Neural cell (in vitro differentiated cells): ENCODE data around the gene OTULINL. TPM values are rescaled to one million over a fixed set of nuclear protein-coding genes. Genes with fewer than 3 reads are reported as not detected.

Experiments
- H2AFZ ChIP-seq: fragments of 200-600, 300-800 bp; sonication (generic), shearing (Covaris generic); 2 replicates; pipeline ENCODE4 v1.6.0; 2014; ENCODE audit warnings: low read depth, mild to moderate bottlenecking, antibody characterized with exemption, low read length, moderate library complexity
- H3F3A ChIP-seq: fragments of 200-600 bp; shearing (Covaris generic); 2 replicates; pipeline ENCODE4 v1.6.1; 2016; ENCODE audit warnings: mild to moderate bottlenecking, moderate library complexity, mixed read lengths, antibody characterized with exemption, low read length; ENCODE audit not compliant: insufficient read depth, poor library complexity, severe bottlenecking
- H3K27ac ChIP-seq: fragments of 200-600, 300-800 bp; sonication (generic), shearing (Covaris generic); 2 replicates; pipeline ENCODE4 v1.5.1; 2014; ENCODE audit warnings: mild to moderate bottlenecking, low read length, moderate library complexity
- H3K27me3 ChIP-seq: fragments of 300-800, 200-600 bp; sonication (generic), shearing (Covaris generic); 2 replicates; pipeline ENCODE4 v1.6.0; 2014; ENCODE audit warnings: mild to moderate bottlenecking, low read depth, low read length, moderate library complexity; ENCODE audit not compliant: insufficient read depth
- H3K36me3 ChIP-seq: fragments of 300-800, 200-600 bp; sonication (generic), shearing (Covaris generic); 2 replicates; pipeline ENCODE4 v1.5.1; 2014; ENCODE audit warnings: mild to moderate bottlenecking, antibody characterized with exemption, low read length, moderate library complexity; ENCODE audit not compliant: insufficient read depth
- H3K4me2 ChIP-seq: fragments of 300-800, 200-600 bp; sonication (generic), shearing (Covaris generic); 2 replicates; pipeline ENCODE4 v1.6.0; 2014; ENCODE audit warnings: mild to moderate bottlenecking, low read length
- H3K4me3 ChIP-seq: fragments of 300-800, 200-600 bp; sonication (generic), shearing (Covaris generic); 2 replicates; pipeline ENCODE4 v1.5.1; 2014; ENCODE audit warnings: mild to moderate bottlenecking, low read length, moderate library complexity
- H3K79me2 ChIP-seq: fragments of 200-600 bp; shearing (Covaris generic); replicated peaks from 2 replicates; pipeline ENCODE4 v1.6.0; 2014; ENCODE audit warnings: mild to moderate bottlenecking, low read length, moderate library complexity; ENCODE audit not compliant: insufficient read depth
- H3K9ac ChIP-seq: fragments of 300-800, 200-600 bp; sonication (generic), shearing (Covaris generic); 2 replicates; pipeline ENCODE4 v1.6.1; 2016; ENCODE audit warnings: mild to moderate bottlenecking, low read length, mixed read lengths
- H3K9me2 ChIP-seq: fragments of 200-600 bp; shearing (Covaris generic); 2 replicates; pipeline ENCODE4 v1.6.1; 2016; ENCODE audit warnings: mild to moderate bottlenecking, low read length, mixed read lengths; ENCODE audit not compliant: insufficient read depth
- H3K9me3 ChIP-seq: fragments of 200-600, 300-800 bp; sonication (generic), shearing (Covaris generic); 2 replicates; pipeline ENCODE4 v1.6.1; 2016; ENCODE audit warnings: mild to moderate bottlenecking, mixed run types, low read length, moderate library complexity, mixed read lengths
- H4K20me1 ChIP-seq: fragments of 200-600 bp; shearing (Covaris generic); 2 replicates; pipeline ENCODE4 v1.6.1; 2016; ENCODE audit warnings: mild to moderate bottlenecking, mixed run types; ENCODE audit not compliant: insufficient read depth
- EP300 ChIP-seq: fragments of 450-650 bp; conservative IDR thresholded peaks from 2 replicates; pipeline ENCODE4 v1.6.1; 2014; ENCODE audit warnings: antibody characterized with exemption, mild to moderate bottlenecking, moderate library complexity; ENCODE audit not compliant: poor library complexity, severe bottlenecking
- EZH2 ChIP-seq: fragments of 200-600, 300-800 bp; shearing (Covaris generic), sonication (generic); IDR thresholded peaks from 2 replicates; pipeline ENCODE4 v1.6.1; 2014; ENCODE audit warnings: antibody characterized with exemption, low read length, borderline replicate concordance, mild to moderate bottlenecking; ENCODE audit not compliant: insufficient read depth, poor library complexity, severe bottlenecking
- MXI1 ChIP-seq: fragments of 450-650 bp; conservative IDR thresholded peaks from 2 replicates; pipeline ENCODE4 v1.6.1; 2014; ENCODE audit warnings: antibody characterized with exemption, mild to moderate bottlenecking; ENCODE audit not compliant: poor library complexity, severe bottlenecking
- POLR2AphosphoS5 ChIP-seq: IDR thresholded peaks from 2 replicates; pipeline ENCODE4 v1.6.1; 2012
- RAD21 ChIP-seq: fragments of 450-650 bp; conservative IDR thresholded peaks from 2 replicates; pipeline ENCODE4 v1.6.1; 2014; ENCODE audit warnings: antibody characterized with exemption, mild to moderate bottlenecking, moderate library complexity
- REST ChIP-seq: IDR thresholded peaks from 2 replicates; pipeline ENCODE4 v1.6.1; 2012; ENCODE audit warnings: borderline replicate concordance
- SMC3 ChIP-seq: fragments of 450-650 bp; conservative IDR thresholded peaks from 2 replicates; pipeline ENCODE4 v1.6.1; 2014; ENCODE audit warnings: antibody characterized with exemption, mild to moderate bottlenecking, moderate library complexity; ENCODE audit not compliant: poor library complexity
- TAF1 ChIP-seq: IDR thresholded peaks from 2 replicates; pipeline ENCODE4 v1.6.1; 2012; ENCODE audit warnings: low read depth
- polyA plus RNA-seq: library from polyadenylated mRNA; depleted of rRNA; stranded (reverse); fragments of >200 nt; gene quantifications from 2 replicates; pipeline ENCODE4 v1.2.3, GENCODE V29; 2014
- TF ChIP-seq, protein P1 (sequence below): fragments of 450-650 bp; IDR thresholded peaks from 2 replicates; pipeline ENCODE4 v1.5.1; 2014; ENCODE audit warnings: antibody characterized with exemption, mild to moderate bottlenecking, moderate library complexity; ENCODE audit not compliant: poor library complexity, severe bottlenecking

OTULINL gene
- polyA plus RNA-seq, 1 donor from 2014 or later = 7.2 TPM

DNA sequence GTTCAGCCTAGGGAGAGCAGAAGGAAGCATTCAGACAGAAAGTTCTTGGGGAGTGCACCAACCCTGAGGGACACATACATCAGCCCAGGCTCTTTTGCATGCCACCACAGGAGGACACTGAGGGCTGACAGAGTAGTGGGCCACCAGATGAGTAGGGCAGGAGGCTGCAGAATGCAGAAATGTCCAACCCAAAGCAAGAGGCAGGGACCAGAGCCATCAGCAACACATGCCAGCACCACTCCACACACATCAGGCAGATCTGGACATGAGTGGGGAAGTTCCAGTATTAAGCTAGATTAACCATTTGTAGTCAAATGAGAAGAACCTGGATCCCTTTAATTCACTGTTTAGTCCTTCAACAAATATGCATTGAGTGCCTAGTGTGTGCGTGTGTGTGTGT is 35.7 kb upstream of the OTULINL start:
- no peak overlapping the region for H3K4me2 ChIP-seq
- TF ChIP-seq EP300 (no peak), EZH2 (no peak), RAD21 (no peak), TAF1 (no peak), MXI1 (no peak), REST (no peak), POLR2AphosphoS5 (no peak), SMC3 (no peak)
- TF ChIP-seq, protein P1, sequence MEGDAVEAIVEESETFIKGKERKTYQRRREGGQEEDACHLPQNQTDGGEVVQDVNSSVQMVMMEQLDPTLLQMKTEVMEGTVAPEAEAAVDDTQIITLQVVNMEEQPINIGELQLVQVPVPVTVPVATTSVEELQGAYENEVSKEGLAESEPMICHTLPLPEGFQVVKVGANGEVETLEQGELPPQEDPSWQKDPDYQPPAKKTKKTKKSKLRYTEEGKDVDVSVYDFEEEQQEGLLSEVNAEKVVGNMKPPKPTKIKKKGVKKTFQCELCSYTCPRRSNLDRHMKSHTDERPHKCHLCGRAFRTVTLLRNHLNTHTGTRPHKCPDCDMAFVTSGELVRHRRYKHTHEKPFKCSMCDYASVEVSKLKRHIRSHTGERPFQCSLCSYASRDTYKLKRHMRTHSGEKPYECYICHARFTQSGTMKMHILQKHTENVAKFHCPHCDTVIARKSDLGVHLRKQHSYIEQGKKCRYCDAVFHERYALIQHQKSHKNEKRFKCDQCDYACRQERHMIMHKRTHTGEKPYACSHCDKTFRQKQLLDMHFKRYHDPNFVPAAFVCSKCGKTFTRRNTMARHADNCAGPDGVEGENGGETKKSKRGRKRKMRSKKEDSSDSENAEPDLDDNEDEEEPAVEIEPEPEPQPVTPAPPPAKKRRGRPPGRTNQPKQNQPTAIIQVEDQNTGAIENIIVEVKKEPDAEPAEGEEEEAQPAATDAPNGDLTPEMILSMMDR = no peak
- H2AFZ ChIP-seq = no peak overlapping the region
- no peaks in the 10 kb centered on the region for H3F3A ChIP-seq
- no peak overlapping the region for H3K9ac ChIP-seq
- no peaks in the 10 kb centered on the region for H3K36me3 ChIP-seq
- no peaks in the 10 kb centered on the region for H3K9me2 ChIP-seq
- no peak overlapping the region for H3K4me3 ChIP-seq
- H3K27me3 ChIP-seq = no peaks in the 10 kb centered on the region
- no peaks in the 10 kb centered on the region for H4K20me1 ChIP-seq
- H3K9me3 ChIP-seq = no peaks in the 10 kb centered on the region
- H3K27ac ChIP-seq = no peak overlapping the region
- H3K79me2 ChIP-seq = no peaks in the 10 kb centered on the region

GRCh38 chr5:14547666-14548065 is 33.9 kb upstream of the OTULINL start:
- Histone ChIP-seq H3K27me3 (no peaks in the 10 kb centered on the region), H4K20me1 (no peaks in the 10 kb centered on the region), H3K4me3 (no peak overlapping the region), H3K9me3 (no peaks in the 10 kb centered on the region), H3K79me2 (no peaks in the 10 kb centered on the region), H2AFZ (no peak overlapping the region), H3K36me3 (no peaks in the 10 kb centered on the region), H3K9ac (no peak overlapping the region), H3K27ac (no peak overlapping the region), H3F3A (no peaks in the 10 kb centered on the region), H3K9me2 (no peaks in the 10 kb centered on the region), H3K4me2 (no peak overlapping the region)
- TF ChIP-seq EZH2 (no peak), RAD21 (no peak), SMC3 (no peak), TAF1 (no peak), MXI1 (no peak), EP300 (no peak), REST (no peak), POLR2AphosphoS5 (no peak)
- TF ChIP-seq, protein P1 = no peak
